ENCODE measurements around the gene SPEM2.

Gene SPEM2

GRCh38 chr17:7425316-7425715 lies at the start of gene SPEM2:
Gene SPEM2 (plus strand): TSS chr17:7425616. CDS start chr17:7425689, 73 bp downstream.
- DNase-seq (ENCODE audit: low read depth, low spot score), result no peak

GRCh38 chr17:7379134-7379533 lies 46.3 kb upstream of the SPEM2 start:
- DNase-seq (ENCODE audit: low read depth, low spot score), result no peak

GRCh38 chr17:7380321-7380720 lies 45.1 kb upstream of the SPEM2 start:
- no peak for DNase-seq (ENCODE audit: low read depth, low spot score)

GRCh38 chr17:7380855-7381683 lies 44.3 kb upstream of the SPEM2 start, which contains the start of gene TNK1:
Gene TNK1 (plus strand): TSS chr17:7381089. CDS start chr17:7382927, 1,838 bp downstream.
- DNase-seq (ENCODE audit: low read depth, low spot score), result no peak

GRCh38 chr17:7382901-7383300 lies 42.5 kb upstream of the SPEM2 start:
- DNase-seq (ENCODE audit: low read depth, low spot score), result no peak

- no peak for DNase-seq (ENCODE audit: low read depth, low spot score)
These were observed 42.1 kb upstream of the SPEM2 start for GRCh38 chr17:7383371-7383741.

GRCh38 chr17:7383742-7384488 lies 41.5 kb upstream of the SPEM2 start:
- DNase-seq (ENCODE audit: low read depth, low spot score), result peak; percentile 54

- DNase-seq (ENCODE audit: low read depth, low spot score), result no peak
These were observed 40.8 kb upstream of the SPEM2 start for GRCh38 chr17:7384489-7385081.

- no peak for DNase-seq (ENCODE audit: low read depth, low spot score)
These were observed 36.6 kb upstream of the SPEM2 start for GRCh38 chr17:7388856-7389255.

- DNase-seq (ENCODE audit: low read depth, low spot score), result no peak
These were observed 35.2 kb upstream of the SPEM2 start for GRCh38 chr17:7389924-7390910.

GRCh38 chr17:7391307-7391706 lies 34.1 kb upstream of the SPEM2 start:
- no peak for DNase-seq (ENCODE audit: low read depth, low spot score)

GRCh38 chr17:7392696-7393612 lies 32.5 kb upstream of the SPEM2 start:
- DNase-seq (ENCODE audit: low read depth, low spot score), result no peak

- DNase-seq (ENCODE audit: low read depth, low spot score), result no peak
These were observed 31.6 kb upstream of the SPEM2 start for GRCh38 chr17:7393613-7394451.

- peak; percentile 67 for DNase-seq (ENCODE audit: low read depth, low spot score)
These were observed 30.8 kb upstream of the SPEM2 start, which contains the start of gene PLSCR3 for GRCh38 chr17:7394452-7395191. Gene PLSCR3 (minus strand): TSS chr17:7394525. CDS start chr17:7394110, 415 bp downstream.

- no peak for DNase-seq (ENCODE audit: low read depth, low spot score)
These were observed 29.3 kb upstream of the SPEM2 start for GRCh38 chr17:7396147-7396546.

- DNase-seq (ENCODE audit: low read depth, low spot score), result no peak
These were observed 26.8 kb upstream of the SPEM2 start for GRCh38 chr17:7398612-7399011.

GRCh38 chr17:7403043-7403726 lies 22.2 kb upstream of the SPEM2 start:
- DNase-seq (ENCODE audit: low read depth, low spot score), result no peak

- DNase-seq (ENCODE audit: low read depth, low spot score), result no peak
These were observed 21.8 kb upstream of the SPEM2 start for GRCh38 chr17:7403727-7403976.

All from activated naive CD8-positive, alpha-beta T cell treated with anti-CD3 and anti-CD28 coated beads, Interleukin-2, amount 50 U/mL, for 16 hours (primary cell).